GOT3 (cell line): ENCODE results near the gene APCDD1.
"Not testable (repeated sequence)": the region's sequence is repeated elsewhere in the genome, so short reads cannot be mapped to it uniquely, and the experiment has no call there.

Experiments used
- DNase-seq: peaks from one replicate; lab custom pipeline; 2025; ENCODE audit warnings: mixed read lengths; lab: John Stamatoyannopoulos, UW

Gene APCDD1

DNA sequence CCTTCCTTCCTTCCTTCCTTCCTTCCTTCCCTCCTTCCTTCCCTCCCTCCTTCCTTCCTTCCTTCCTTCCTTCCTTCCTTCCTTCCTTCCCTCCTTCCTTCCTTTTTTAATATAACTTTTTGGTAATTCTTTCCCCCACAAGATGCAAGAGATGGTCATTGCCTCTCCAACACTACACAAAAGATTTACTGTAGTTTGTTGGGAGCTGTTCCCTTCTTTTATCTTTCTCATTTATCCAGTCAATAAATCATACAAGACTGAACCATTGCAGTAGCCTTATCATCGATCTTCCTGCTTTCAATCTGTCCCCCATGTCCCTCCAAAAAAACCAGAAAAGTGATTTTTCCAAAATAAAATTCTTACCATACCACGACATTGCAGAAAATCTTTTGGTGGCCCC, 8.2 kb downstream of the APCDD1 start:
- DNase-seq = no peak

- no peak for DNase-seq
Observed at GRCh38 chr18:10463096-10463495, 8.7 kb downstream of the APCDD1 start.

GRCh38 chr18:10463741-10464140, 9.3 kb downstream of the APCDD1 start:
- DNase-seq = no peak

- DNase-seq = not testable (repeated sequence)
Observed at GRCh38 chr18:10464161-10464648, 9.8 kb downstream of the APCDD1 start.

DNA sequence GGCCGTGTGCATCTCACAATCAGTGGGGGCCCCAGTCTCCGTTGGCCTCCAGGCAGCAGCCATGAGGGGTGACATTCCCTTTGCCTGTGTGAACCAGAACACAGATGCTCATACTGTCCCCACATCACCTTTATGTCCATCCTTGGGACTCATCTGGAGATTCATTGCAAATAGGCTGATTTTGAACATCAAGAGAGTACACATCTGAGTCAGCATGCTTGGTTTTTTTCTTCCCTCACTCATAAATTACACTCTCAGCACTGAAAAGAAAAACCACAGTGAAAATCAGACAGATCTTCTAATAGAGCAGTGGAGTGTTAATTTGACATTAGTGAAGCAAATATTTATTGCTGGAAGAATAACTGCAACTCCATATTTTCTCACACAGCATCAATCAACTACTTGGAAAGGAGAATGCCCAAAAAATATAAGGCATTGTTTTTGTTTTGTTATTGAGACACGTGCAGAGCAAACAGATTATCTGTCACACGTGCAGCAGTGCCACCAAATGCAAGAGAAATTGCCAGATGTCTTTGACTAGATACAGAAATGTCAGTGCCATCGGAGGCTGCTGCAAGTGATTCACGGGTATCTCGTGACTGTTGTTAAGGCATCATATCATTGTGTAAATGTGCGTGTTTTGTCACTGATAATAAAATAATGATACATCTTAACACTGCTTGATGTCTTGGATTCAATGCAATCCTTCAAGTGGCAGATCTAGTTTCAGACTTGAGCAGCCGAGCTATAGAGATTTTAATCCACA, 10.9 kb downstream of the APCDD1 start:
- DNase-seq = no peak

GRCh38 chr18:10470429-10470828, 16.0 kb downstream of the APCDD1 start:
- no peak for DNase-seq

DNA sequence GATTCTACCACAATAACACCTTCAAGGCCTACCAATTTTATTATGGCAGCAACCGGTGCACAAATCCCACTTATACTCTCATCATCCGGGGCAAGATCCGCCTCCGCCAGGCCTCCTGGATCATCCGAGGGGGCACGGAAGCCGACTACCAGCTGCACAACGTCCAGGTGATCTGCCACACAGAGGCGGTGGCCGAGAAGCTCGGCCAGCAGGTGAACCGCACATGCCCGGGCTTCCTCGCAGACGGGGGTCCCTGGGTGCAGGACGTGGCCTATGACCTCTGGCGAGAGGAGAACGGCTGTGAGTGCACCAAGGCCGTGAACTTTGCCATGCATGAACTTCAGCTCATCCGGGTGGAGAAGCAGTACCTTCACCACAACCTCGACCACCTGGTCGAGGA, 17.1 kb downstream of the APCDD1 start:
- no peak for DNase-seq

DNA sequence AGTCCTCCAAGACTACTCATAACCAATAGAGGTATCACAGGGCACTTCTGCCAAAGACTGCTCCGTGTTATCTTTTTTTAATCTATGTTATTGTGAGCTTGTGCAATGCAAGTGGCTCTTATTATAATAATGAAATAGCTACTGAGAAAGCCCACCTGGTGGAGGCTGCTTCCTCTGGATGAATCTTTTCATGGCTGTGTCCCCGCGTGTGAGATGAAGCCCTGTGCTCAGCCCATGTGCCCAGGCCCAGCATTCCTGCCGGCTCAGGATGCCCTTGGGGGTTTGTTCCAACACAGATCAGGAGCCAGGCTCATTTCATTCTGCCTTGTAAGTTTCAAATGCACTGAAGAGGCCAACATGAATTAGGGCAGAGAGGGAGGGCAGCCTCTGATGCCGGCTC, 18.7 kb downstream of the APCDD1 start:
- DNase-seq = no peak

- DNase-seq = no peak
Observed at GRCh38 chr18:10474309-10474708, 19.9 kb downstream of the APCDD1 start.

- no peak for DNase-seq
Observed at GRCh38 chr18:10475276-10475653, 20.8 kb downstream of the APCDD1 start.

GRCh38 chr18:10475654-10476291, 21.3 kb downstream of the APCDD1 start:
- no peak for DNase-seq

DNA sequence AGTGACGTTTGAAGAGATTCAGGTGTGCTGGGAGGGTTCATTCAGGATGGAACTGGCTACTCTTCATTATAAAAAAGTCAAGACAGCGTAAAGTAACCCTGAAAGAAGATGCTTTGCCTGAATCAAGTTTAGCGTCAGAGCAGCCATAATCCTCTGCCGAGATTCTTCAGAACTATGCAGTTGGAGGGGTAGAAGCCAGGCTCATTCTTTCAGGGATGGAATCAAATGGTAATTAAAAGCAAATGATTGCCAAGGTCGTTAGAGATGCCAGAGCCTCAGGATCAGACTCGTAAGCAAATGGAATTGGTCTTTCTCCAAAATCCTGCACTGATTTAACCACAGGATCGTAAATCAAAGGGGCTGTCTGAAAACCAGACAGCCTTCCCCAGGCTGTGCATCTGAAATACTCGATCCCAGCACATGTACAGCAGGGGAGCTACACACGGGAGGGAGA, 21.9 kb downstream of the APCDD1 start:
- no peak for DNase-seq

GRCh38 chr18:10477121-10477862, 22.9 kb downstream of the APCDD1 start:
- no peak for DNase-seq

DNA sequence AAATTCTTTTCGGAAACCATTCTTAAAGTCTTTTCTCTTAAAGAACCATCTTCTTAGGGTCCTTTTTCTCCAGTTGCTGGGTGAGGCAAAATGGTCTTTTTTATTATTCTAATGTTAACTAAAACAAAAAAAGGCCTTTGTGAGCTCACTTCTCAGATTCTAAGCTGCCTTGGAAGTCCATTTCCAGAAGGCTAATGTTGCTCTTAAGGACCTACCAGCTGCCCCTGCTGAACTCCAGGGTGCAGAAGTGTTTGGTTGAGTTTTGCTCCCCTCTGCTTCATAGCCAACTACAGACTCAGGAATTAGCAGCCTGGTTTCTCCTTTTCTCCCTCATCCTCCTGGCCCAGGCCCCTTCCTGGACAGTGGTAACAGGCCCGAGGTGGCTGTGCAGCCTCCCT, 23.4 kb downstream of the APCDD1 start:
- DNase-seq = no peak

DNA sequence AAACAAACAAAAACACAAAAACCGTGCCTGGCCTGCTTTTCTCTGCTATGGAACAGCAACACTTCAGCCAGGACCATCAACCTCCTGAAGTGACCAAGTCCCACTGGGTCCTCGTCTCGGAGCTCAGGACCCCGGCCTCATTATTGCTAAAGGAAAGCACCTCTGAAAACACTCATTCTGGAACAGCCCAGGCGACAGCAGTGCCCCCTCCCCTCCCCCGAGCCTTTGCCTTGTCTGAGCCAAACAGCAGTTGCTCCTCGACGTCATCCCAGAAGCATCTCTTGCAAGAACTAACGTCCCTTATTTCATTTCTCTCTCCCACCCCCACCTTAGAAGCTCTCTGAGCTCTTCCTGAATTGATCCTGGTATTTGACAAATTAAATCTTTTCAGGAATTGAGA, 27.4 kb downstream of the APCDD1 start:
- no peak for DNase-seq

GRCh38 chr18:10482363-10482984, 28.0 kb downstream of the APCDD1 start:
- DNase-seq = no peak

DNA sequence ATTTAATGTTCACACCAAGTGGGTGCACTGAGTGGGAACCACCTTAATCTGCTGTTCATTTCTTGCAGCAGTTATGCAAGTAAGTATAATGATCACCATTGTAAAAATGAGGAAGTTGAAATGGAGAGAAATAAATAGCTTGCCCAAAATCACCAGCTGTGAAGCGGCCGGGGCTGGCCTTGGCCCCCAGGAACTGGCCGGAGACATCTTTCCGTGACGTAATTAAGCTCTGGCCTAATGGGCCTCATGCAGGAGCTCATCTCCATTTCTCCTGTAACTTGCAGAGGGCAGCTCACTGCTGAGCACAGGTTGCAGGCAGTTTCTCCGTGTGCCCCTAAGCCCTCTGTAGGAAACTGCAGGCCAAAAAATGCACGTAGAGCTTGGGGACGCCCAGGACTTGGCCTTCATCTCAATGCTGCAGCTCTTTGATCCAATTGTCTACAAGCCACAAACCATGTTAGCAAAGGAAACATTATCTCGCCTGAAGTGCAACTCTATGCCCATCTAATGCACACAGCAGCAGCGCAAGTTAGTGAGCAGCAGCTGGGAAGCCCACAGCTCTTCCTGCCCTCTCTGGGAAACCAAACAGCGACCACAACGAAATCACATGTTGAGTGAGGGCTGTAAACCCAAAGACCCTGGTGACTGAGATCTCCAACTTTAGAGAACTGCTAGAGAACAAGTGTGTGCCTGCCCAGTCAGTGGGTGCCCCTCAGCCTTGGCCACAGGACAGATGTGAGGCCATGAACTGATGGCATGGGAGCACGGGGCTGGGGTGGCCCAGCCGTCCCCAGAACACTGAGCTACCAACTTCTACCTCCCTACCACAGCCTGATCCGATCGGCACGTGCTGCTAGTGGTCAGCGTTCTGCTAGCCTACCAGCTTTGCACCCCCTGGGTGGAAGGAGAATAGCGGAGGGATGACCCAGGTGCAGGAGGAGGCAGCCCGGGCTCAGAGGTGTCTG, 28.8 kb downstream of the APCDD1 start:
- no peak for DNase-seq

DNA sequence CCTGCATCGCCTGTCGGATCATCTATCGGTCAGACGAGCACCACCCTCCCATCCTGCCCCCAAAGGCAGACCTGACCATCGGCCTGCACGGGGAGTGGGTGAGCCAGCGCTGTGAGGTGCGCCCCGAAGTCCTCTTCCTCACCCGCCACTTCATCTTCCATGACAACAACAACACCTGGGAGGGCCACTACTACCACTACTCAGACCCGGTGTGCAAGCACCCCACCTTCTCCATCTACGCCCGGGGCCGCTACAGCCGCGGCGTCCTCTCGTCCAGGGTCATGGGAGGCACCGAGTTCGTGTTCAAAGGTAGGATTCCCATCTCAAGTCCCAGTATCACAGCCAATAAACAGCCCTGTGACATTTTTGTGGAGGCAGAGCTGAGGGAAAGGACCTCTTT, 31.0 kb downstream of the APCDD1 start:
- DNase-seq = no peak

- no peak for DNase-seq
Observed at GRCh38 chr18:10486362-10486761, 31.9 kb downstream of the APCDD1 start.

- no peak for DNase-seq
Observed at GRCh38 chr18:10487154-10487553, 32.7 kb downstream of the APCDD1 start.

DNA sequence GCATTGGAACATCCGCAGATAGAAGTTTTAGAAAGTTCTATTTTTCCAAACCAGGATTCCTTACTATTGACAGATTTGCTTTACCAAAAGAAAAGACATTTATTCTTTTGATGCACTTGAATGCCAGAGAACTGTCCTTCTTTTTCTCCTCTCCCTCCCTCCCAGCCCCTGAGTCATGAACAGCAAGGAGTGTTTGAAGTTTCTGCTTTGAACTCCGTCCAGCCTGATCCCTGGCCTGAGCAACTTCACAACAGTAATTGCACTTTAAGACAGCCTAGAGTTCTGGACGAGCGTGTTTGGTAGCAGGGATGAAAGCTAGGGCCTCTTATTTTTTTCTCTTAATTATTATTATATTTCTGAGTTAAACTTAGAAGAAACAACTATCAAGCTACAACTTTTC, 33.6 kb downstream of the APCDD1 start:
- no peak for DNase-seq
